Tibial nerve (tissue), 4 donors: ENCODE data around the gene PCDHA9.
"Not testable (repeated sequence)": the region's sequence is repeated elsewhere in the genome, so short reads cannot be mapped to it uniquely, and the experiment has no call there.

Experiments used
- CTCF ChIP-seq, 5 experiments: fragments of 200-600 bp in 3 of 5; fragments of 450-650 bp in 2 of 5; sonication (generic) in 3 of 5; IDR thresholded peaks; one replicate each; pipeline ENCODE4 v1.5.1; 2016 to 2019; ENCODE audit warnings: antibody characterized with exemption in 5 of 5, mild to moderate bottlenecking in 3 of 5, moderate library complexity in 2 of 5
- EP300 ChIP-seq, 2 donors: sonication (generic); formaldehyde crosslinking; IDR thresholded peaks; one replicate each; pipeline ENCODE4 v1.6.1; 2017; ENCODE audit warnings: antibody characterized with exemption in 2 of 2, mild to moderate bottlenecking in 1 of 2
- POLR2A ChIP-seq, 2 donors: fragments of 450-650 bp; IDR thresholded peaks; one replicate each; pipeline ENCODE4 v1.6.1; 2017; ENCODE audit warnings: antibody characterized with exemption in 2 of 2, mild to moderate bottlenecking in 2 of 2, moderate library complexity in 2 of 2

GRCh38 chr5:140822969-140823368 lies 25.2 kb upstream of the PCDHA9 start:
- not testable (repeated sequence) for TF ChIP-seq CTCF, EP300, POLR2A (IDR thresholded peaks at IDR 0.05)
